ENCODE data around the gene UNKL.

UNKL gene

GRCh38 chr16:1398826-1399581 lies 15.5 kb downstream of the UNKL start:
- no peak overlapping the region for H3K4me3 ChIP-seq (ENCODE audit: low read length)
- TF ChIP-seq CTCF (conservative IDR thresholded peaks at IDR 0.05; ENCODE audit: low read depth, low read length) = no peak
- no peak for DNase-seq (ENCODE audit: low read depth)

- H3K4me3 ChIP-seq (ENCODE audit: low read length) = no peak overlapping the region
- TF ChIP-seq CTCF (conservative IDR thresholded peaks at IDR 0.05; ENCODE audit: low read depth, low read length) = no peak
- DNase-seq (ENCODE audit: low read depth) = no peak
Measured at GRCh38 chr16:1398351-1398750, 16.2 kb downstream of the UNKL start.

GRCh38 chr16:1397779-1398178 lies 16.7 kb downstream of the UNKL start:
- no peak for DNase-seq (ENCODE audit: low read depth)
- no peak for TF ChIP-seq CTCF (conservative IDR thresholded peaks at IDR 0.05; ENCODE audit: low read depth, low read length)
- no peak overlapping the region for H3K4me3 ChIP-seq (ENCODE audit: low read length)

GRCh38 chr16:1395444-1396031 lies 19.0 kb downstream of the UNKL start:
- no peak overlapping the region for H3K4me3 ChIP-seq (ENCODE audit: low read length)
- DNase-seq (ENCODE audit: low read depth) = no peak
- no peak for TF ChIP-seq CTCF (conservative IDR thresholded peaks at IDR 0.05; ENCODE audit: low read depth, low read length)

- no peak for TF ChIP-seq CTCF (conservative IDR thresholded peaks at IDR 0.05; ENCODE audit: low read depth, low read length)
- H3K4me3 ChIP-seq (ENCODE audit: low read length) = no peak overlapping the region
- no peak for DNase-seq (ENCODE audit: low read depth)
Measured at GRCh38 chr16:1394367-1394951, 20.0 kb downstream of the UNKL start.

DNA sequence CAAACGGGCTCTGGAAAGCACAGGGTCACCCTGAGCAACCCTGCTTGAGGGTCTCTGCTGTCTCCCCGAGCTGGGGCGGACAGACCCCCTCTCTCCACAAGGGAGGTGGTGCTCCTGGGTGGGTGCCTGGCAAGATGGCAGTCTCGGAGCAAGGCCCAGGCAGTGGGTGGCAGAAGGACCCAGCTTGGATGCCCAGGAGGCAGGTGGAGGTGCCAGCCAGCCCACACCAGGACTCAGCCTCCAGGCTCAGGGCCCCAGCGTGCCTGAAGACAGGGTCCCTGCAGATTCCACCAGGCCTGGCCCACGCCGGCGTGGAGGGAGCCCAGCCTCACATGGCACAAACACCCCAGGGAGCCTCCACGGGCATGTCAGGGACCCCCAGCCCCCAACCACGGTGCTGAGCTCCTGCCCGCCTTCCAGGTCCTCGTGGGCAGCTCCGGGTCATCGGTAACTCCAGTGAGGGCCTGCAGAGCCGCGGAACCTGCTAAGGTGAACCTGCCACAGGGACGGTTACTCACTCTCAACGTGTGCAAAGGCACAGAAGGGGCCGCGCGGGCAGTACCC lies 20.8 kb downstream of the UNKL start:
- no peak for TF ChIP-seq CTCF (conservative IDR thresholded peaks at IDR 0.05; ENCODE audit: low read depth, low read length)

More for the DNA sequence above, 20.8 kb downstream of the UNKL start:
- no peak overlapping the region for H3K4me3 ChIP-seq (ENCODE audit: low read length)
- no peak for DNase-seq (ENCODE audit: low read depth)
